ENCODE data around the gene ZFYVE21.

ZFYVE21 gene

DNA sequence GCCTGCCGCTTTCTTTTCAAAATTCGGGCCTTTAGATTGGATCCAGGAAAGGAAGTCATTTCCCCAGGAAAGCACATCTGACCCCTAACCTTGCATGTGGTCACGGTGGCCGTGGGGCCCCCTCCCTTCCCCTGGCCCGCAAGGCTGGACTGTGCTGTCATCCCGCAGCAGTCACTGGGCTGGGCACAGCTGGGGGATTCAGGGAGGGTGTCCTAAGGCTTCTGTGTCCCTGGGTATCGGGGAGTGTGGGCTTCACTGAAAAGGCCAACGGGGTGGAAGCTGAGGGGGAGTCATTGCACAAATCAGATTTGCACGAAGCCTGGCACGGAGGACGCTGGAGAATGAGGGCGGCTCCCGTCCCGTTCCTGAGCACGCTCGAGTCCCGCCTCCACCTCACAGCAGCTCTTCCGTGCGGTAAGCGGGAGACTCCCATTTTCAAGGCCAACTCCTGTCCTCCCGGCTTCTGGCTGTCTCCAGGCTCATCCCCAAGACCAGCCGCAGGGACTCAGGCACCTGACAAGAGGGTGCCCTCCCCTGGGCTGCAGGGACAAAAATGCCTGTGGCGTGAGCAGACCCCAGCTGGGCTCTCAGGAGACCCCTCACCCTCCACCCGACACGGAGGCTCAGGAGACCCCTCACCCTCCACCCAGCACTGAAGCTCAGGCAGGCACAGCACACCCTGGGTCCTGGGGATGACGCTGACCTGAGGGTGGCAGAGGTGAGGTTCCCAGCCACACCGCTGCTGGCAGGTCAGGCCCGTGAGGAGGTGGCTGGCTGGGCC lies 9.9 kb upstream of the ZFYVE21 start:
- no peak for DNase-seq (ENCODE audit: low read depth)

DNA sequence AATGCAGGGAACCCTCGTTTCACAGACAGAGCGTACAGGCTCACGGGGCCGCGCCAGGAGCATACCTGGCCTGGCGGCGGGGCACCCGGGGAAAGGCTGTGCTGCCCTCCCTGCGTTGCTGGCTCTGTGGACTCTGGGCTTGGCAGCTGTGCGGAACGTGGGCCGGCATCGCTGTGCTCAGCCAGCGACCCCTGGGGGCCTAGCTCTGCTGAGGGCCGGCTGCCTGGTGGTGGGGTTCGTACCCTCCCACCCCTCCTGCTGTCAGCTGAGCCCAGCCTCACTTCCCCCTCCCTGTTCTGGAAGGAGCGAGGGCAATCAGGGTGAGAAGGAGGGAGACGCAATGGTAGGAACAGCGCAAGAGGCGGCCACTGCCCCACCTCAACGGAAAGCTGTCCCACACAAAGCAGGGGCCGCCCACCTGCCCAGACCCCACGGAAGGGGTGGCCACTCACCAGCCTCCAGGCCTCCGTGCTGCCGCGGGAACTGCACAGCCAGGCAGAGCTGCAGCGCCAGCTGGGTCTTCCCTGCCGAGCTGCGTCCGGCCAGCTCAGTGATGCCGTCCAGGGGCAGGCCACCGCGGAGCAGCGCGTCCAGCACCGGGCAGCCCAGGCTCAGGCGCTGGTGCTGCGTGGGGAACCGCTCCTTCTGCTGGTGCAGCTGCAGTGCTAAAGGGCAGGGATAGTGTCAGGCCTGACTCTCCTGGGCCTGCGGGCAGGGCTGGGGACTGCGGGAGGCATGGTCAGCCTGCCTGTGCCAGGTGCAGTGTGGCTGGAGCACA lies 8.9 kb upstream of the ZFYVE21 start:
- DNase-seq (ENCODE audit: low read depth) = no peak

DNA sequence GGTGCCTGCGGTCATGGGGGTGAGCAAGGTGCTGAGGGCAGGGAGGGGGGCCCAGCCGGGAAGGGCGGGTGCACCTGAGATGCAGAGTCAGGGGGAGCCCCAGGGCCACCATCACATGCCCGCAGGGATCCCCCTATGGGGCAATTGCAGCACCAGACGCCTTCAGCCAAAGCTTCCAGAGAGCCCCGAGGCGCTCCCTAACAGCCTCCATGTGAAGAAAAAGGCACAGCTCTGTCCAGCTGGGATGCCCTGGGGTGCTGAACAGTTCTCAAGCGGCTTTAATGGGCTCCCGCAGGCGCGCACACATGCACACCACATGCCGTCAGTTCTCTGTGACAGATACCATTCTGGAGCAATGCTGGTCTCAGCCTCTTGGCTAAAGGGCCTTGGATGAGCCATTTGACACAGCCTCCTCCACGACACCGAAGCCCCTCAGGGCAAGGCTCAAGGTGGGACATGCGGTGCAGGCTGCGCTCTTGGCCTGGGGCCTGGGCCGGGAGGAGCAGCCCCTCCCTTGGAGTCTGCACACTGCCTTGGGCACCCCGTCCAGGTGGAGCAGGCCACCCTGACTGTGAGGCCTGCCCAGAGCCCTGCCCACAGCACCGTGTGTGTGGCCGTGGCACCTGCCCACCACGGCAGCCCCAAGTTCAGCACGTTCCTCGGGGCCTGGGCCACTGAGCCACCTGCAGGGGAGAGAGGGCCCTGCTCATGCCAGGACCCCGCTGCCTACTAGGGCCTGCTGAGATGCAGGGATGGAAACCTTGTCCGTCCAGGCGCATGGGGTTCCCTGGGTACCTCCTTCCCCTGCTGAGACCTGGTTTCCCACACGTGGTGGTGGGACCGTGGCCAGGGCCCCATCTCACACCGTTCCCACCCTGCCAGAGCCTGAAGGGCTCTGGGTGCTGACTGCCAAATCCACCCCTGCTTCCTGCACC lies 8.0 kb upstream of the ZFYVE21 start:
- DNase-seq (ENCODE audit: low read depth) = no peak

DNA sequence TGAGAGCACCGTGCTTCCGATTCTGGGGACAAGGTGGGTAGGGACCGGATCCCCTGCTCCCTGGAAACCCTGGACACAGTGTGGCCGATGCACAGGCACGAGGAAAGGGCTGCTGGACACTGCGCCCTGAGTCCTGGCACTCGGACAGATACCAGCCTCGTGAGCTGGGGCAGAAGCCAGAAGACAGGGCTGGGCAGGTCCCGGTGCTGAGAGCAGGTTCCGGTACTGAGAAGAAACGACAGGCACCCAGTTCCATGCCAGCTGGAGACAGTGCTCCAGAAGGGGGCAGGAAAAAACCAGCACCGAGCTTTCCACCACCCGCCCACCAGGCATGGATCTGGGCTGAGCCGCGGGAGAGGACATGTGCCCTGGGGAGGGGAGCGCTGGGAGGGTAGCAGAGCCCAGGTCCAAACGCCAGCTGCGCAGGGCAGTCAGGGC lies 6.8 kb upstream of the ZFYVE21 start:
- no peak for DNase-seq (ENCODE audit: low read depth)

DNA sequence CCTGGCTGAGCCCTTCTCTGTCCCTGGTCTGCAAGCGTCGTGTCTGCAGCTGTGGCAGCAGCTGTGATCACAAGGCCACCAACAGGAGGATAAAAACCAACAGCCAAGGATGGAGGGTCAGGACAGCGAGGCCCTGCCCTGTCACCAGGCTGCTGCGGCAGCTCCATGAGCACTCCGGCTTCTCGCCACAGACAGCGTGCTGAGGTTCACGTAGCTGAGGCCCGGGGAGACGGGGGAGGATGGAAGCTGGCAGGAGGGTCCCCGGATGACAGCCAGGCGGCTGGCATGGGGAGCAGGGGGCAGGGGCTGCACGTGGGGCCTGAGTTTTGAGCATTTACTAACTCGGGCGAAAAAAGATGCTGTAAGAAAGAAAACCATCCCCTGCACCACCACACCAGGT lies 5.8 kb upstream of the ZFYVE21 start:
- DNase-seq (ENCODE audit: low read depth) = no peak

DNA sequence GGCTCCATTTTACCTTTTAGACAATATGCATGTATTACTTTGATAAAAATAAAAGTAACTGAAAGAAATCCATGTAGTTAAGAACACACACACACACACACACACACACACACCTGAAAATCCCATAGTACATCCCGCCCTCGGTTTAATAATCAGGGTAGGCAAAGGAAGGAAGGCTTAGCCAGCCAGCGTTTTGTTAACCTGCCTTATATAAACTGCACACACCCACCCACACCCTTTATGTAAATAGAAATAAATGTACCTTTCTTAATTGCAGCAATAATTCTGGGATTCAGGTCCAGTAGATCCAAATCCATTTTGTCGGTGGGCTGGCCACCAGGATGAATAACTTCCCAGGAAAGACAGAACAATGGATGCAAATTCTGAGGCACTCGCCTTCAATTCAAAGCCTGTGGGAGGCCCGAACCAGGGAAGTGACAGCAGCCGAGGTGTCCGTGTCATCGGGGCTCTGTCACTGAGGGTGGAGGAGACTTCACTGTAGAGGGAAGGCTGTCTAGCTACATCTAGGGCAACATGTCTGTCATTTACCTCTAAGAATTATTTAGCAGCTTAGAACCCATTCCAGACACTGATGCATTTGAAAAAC lies 4.7 kb upstream of the ZFYVE21 start:
- no peak for DNase-seq (ENCODE audit: low read depth)

DNA sequence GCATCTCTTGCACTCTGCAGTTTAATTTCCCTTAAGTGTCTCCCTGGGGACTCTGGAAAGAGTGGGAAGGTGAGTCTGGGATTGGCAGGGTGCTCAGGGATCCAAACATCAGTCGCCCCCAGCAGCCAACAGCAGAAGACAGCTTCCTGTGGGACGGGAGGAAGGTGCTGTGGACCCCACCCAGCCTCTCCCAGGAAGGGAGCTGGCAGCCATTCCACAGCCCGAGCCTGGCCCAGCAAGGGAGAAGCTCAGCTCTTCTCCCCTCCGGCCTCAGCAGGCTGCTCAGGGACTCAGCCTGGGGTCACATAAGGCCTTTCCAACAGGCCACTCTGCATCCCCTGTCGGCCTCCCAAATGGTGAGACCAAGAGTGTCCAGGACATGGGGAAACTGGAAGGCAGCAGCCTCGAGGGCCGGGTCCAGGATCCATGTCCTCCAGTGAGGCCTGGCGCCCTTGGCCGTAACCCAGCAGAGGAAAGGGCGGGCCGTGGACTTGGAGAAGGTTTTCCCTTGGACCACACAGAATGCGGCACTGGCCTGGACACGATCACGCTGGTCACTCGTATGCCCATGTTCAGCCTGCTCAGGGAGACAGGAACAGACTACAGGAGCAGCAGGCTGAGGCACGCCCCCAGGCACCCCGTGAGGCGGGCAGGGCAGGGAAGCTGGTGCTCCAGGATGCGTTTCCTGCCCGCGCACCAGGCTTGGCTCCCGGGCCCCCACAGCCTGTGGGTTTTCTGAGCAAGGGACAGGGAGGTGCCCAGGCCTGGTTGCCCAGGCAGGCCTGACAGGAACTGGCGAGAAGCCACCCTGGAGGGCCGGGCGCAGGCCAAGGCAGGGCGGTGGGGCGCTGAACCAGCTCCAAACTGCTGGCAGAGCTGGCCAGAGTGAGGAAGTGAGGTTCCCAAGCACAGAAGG lies 3.8 kb upstream of the ZFYVE21 start:
- DNase-seq (ENCODE audit: low read depth) = no peak

DNA sequence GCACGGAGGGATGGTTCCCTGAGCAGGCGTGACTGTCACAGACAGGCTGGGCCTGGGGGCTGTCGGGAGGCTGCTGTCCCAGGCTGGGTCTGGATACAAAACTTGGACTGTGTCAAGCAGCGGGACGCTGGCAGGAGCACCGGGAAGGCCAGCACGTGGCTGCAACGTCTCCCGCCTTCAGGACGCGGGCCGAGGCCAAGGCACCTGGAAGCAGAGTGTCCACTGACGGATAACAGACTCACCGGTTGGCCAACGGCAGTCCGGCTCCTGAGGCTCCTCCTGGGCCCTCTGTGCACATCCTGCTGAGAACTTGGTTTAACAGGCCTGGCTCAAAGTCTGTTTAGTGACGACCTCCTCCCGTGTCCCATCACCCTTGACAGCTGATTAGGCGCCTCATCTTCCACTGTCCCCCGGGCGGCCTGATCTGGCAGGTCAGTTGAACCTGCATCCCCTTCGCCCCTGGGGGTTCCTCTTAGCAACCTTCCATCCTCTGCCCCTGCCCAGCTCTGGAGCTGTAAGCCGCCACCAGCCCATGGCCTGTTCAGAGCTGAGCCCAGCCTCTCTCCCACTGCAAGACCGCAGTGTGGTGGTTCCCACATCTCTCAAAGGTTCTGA lies 2.9 kb upstream of the ZFYVE21 start:
- DNase-seq (ENCODE audit: low read depth) = no peak

DNA sequence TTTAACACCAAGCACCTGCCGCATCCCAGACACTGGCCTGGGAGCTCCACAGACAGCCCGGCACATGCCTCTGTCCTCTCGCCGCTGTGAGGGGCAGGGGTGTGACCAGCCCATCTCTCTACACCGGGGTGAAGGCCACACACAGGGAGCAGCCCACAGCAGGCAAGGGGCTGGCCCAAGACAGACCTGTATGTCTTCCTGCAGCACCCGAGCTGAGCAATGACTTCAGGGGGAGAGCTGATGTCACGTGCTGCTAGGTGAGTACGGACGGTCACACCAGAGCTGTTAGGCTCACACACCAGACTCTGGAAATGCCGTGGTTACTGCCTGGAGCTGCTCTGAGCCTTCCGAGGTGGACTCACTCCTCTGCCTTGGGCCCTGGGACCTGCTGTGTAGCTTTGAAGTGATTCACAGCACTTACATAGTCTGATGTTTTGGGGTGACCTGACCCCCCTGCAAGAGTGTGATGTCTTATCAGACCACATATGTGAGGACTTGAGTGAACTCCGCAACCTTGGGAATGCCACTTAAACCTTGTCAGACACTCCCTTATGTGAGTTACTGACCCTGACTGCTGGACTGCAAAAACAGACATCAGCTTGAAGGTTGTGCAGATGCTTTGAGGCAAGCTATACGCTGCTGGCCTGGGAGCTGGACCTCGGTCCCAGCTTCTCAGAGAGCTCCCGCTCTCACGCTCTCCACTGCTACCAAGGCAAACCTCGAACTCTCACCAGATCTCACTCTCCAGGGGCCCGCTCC lies 2.1 kb upstream of the ZFYVE21 start:
- no peak for DNase-seq (ENCODE audit: low read depth)

DNA sequence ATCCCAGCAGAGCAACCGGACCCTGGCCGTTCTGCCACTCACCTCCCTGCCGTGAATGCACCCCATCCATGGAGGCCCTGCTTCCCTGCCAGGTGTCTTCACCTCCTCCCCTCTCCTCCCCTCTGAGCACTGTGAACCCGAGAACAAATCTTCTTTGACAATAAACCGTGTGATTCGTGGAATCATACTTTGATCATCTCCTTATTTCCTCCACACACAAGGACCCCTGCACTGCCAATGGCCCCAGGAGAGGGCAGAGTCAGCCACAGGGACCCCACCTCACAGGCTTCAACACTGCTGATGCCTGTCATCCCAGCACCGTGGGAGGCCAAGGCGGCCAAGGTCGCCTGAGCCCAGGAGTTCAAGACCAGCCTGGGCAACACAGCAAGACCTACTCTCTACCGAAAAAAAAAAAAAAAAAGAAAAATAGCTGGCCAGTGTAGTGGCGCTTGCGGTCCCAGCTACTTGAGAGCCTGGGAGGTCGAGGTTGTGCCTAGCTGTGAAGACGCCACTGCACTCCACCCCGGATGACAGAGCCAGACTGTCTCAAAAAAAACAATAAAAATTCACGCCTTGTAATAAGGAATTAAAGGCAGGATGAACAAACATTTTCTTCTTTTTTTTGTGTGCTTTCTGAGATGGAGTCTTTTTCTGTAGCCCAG lies 1.4 kb upstream of the ZFYVE21 start:
- DNase-seq (ENCODE audit: low read depth) = no peak

DNA sequence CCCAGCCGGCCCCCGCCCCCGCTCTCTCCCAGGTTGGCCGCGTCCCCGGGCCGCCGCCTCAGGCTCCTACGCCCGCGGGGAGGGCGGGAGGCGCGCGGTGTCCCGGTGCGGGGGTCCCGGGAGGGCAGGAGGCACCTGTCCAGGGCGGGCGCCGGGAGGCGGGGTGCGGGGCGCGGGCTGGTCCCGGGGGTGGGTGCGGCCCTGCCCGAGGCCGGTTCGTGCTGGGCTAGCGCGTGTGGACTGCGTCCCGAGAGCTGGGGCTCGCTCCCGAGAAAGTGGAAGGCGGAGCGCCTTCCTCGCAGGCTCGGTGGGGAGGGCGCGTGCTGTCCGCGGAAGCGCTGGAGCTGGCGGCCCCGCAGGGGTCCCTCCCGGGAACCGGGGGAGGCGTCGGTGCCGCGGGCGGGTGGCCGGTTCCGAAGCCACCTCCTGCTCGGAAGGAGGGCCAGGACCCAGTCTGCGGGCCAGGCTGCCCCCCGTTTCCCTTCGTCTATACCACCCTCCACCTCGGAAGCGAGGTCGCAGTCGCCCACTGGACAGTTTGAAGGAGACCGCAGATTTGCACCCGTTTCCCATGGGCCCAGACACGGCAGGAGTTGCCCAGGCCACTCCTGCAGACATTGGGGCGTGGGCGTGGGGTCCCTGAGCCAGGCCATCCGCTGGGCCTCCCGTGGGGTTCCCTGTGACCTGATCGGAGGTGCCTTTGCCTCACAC lies 636 bp downstream of the ZFYVE21 start:
- no peak for DNase-seq (ENCODE audit: low read depth)

DNA sequence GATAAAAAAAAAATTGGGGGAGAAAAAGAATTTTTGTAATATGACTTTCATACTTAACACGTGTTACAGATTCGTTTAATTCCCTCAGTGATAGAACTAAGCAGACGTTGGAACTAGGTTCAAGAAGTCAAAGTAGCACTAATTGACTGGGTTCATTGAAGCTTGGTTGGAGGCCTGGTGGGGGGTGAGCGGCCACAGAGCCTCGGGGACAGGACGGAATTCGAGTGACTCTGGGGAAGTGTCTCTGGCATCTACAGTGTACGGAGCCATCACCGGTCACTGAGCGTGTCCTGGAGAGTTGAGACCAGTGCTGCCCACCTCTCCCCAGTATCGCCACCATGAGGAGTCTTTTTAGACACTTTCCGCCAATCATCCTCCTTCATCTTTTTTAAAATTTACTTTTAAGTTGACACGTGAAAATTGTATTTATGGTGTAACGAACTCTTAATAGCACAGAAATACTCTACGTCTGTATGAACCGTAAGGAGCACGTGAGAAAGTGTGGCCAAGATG lies 1.3 kb downstream of the ZFYVE21 start:
- DNase-seq (ENCODE audit: low read depth) = no peak

DNA sequence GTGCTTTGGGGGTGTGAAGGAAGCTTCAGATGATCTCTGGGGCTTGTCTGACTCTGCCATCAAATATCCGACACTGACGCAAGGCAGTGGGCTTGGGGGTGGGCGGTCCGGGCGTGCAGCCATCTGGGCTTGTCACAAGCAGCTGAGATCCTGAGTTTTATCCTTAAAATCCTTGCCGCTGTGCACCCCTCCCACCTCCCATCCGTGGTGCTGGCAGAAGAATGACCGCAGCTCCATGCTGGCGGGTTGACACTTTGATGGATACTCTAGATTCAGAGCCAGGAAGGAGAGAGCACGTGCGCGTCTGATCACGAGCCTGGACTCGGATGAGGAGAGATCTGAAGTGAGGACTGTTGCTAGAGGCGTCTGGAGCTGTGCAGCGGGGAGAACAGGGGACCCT lies 3.0 kb downstream of the ZFYVE21 start:
- no peak for DNase-seq (ENCODE audit: low read depth)

DNA sequence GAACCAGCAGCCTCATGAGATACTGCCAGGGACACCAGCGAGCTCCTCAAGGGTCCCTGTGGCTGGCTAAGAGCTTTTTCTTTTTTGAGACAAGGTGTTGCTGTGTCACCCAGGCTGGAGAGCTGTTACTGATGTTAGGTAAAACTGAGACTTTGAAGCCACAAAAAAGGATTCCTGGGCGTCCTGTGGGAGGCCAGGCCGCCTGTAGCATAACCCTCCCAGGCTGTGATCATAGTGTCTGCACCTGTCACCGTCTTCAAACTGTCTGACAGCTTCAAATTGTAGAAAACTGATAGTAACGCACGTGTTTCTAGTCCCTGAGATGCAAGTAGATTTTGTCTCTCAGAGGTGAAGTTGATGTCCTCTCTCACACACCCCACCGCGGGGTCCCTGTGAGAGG lies 4.1 kb downstream of the ZFYVE21 start:
- no peak for DNase-seq (ENCODE audit: low read depth)

DNA sequence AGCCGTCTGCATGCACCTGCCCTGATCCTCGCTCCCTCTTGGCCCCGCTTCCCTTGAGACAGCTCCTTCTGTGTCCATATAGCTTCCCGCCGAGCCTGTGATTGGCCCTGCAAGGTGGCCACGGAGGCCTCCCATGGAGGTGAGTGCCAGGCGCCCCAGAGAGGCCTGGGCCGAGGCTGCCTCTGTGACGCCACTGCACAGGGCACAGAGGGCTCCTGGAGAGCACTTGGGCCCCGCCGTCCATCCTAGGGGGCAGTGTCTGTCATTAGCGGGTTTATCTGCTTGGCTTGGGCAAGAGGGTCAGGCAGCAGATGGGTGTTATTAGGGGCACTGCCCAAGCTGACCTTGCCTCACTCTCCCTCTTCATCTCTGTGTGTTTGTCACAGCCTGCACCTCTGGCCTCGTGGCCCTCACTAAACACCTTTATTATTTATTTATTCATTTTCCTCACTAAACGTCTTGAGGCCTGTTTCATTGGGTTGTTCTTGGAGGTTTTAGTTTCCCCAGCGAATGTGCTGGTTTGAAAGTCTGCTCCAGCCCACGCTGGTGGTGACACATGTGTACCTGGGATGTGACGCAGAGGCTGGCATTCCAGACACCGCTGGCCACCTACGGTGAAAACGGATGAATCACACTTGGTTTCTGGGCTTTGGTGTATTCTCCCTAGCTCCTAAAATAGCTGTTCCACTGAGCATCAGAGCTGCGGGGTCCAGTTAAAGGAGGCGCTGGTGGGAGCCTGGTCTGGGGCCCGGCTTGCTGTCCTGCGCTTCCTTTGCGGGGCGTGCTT lies 5.9 kb downstream of the ZFYVE21 start:
- DNase-seq (ENCODE audit: low read depth) = no peak

DNA sequence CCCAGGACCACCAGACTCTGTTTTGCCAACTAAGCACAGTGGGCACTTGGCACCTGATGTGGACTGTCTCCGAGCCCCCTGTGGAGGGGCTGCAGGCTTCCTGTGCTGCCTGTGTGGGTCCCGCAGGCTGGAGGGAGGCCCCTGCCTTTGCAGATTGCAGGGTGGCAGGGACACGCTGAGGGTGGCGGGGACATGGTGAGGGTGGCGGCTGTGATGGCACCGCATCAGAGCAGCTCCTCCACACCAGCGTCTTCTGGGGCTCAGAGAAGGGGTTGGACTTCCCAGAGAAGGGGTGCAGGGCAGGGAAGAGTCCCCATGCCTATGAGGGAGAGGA lies 8.1 kb downstream of the ZFYVE21 start:
- DNase-seq (ENCODE audit: low read depth) = no peak

DNA sequence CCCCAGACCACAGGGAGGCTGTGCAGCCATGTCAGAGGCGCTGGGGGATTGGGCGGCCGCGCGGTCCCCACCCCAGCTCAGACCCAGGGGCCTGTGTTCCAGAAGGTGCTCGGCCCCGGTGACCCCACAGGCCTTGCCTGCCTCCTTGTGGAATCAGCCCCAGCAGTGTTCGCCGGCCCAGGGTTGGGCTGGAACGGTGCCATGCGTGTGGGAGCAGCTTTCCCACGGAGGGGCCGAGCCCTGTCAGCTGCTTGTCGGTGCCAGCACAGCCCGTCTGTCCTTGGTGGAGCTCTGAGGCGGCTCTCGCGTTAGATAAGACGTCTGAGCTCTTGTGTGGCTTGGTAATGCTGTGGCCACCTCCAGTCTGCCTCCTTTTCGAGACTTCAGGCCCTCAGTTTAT lies 8.5 kb downstream of the ZFYVE21 start:
- no peak for DNase-seq (ENCODE audit: low read depth)

All from stimulated activated CD8-positive, alpha-beta memory T cell treated with anti-CD3 and anti-CD28 coated beads, Interleukin-12 subunit alpha, Interleukin-12 subunit beta, amount 100 ng/mL, for 1 hour (primary cell).